NCI-H2171 (cell line): ENCODE results near the gene MFGE8.
A peak's percentile ranks its signal among the peaks of the same experiment; 100 is the strongest.

ENCODE experiments used
- DNase-seq: peaks from one replicate; lab custom pipeline; 2025; lab: John Stamatoyannopoulos, UW

The MFGE8 gene

GRCh38 chr15:88920186-88920891 lies 7.2 kb upstream of the MFGE8 start:
- DNase-seq: no peak

- DNase-seq: no peak
These were observed 5.6 kb upstream of the MFGE8 start for GRCh38 chr15:88918738-88919137.

GRCh38 chr15:88917760-88918159 lies 4.6 kb upstream of the MFGE8 start:
- no peak for DNase-seq

- DNase-seq: no peak
These were observed 2.2 kb upstream of the MFGE8 start for GRCh38 chr15:88915354-88915753.

GRCh38 chr15:88913850-88914169 lies 631 bp upstream of the MFGE8 start:
- no peak for DNase-seq

- DNase-seq: no peak
These were observed 668 bp downstream of the MFGE8 start for GRCh38 chr15:88912500-88912921.

- DNase-seq: no peak
These were observed 1.4 kb downstream of the MFGE8 start for GRCh38 chr15:88911766-88912118.

- no peak for DNase-seq
These were observed 3.0 kb downstream of the MFGE8 start for GRCh38 chr15:88909956-88910831.

- DNase-seq: no peak
These were observed 4.2 kb downstream of the MFGE8 start for GRCh38 chr15:88908697-88909621.

- DNase-seq: no peak
These were observed 5.1 kb downstream of the MFGE8 start for GRCh38 chr15:88908123-88908522.

- no peak for DNase-seq
These were observed 6.1 kb downstream of the MFGE8 start for GRCh38 chr15:88907111-88907510.

GRCh38 chr15:88906551-88906950 lies 6.6 kb downstream of the MFGE8 start:
- no peak for DNase-seq

- DNase-seq: no peak
These were observed 7.0 kb downstream of the MFGE8 start for GRCh38 chr15:88906130-88906529.

GRCh38 chr15:88905576-88905975 lies 7.6 kb downstream of the MFGE8 start:
- DNase-seq: no peak

- DNase-seq: peak; percentile 26
These were observed 8.4 kb downstream of the MFGE8 start for GRCh38 chr15:88904624-88905327.

- no peak for DNase-seq
These were observed 8.9 kb downstream of the MFGE8 start for GRCh38 chr15:88904257-88904623.

GRCh38 chr15:88902846-88903245 lies 10.3 kb downstream of the MFGE8 start:
- no peak for DNase-seq

GRCh38 chr15:88902221-88902835 lies 10.9 kb downstream of the MFGE8 start:
- DNase-seq: no peak

GRCh38 chr15:88901508-88902220 lies 11.5 kb downstream of the MFGE8 start:
- DNase-seq: no peak

GRCh38 chr15:88900982-88901418 lies 12.2 kb downstream of the MFGE8 start:
- no peak for DNase-seq
